Measurements from ENCODE around the gene NDOR1. TPM values are rescaled to one million over a fixed set of nuclear protein-coding genes. Genes with fewer than 3 reads are reported as not detected.

The NDOR1 gene
- total RNA-seq, 4 donors from 2014 or later: 9.0 to 16.6 (median 15.4) TPM

- DNase-seq: peak; percentile 40 to 42
- Histone ChIP-seq H3K27ac (peak overlapping the region in 1 of 3 donors; percentile 36), H3K36me3 (no peaks in the 10 kb centered on the region), H3K27me3 (no peaks in the 10 kb centered on the region), H3K4me3 (replicated peaks in 1 of 3) (peak overlapping the region in 1 of 3 donors; percentile 41), H3K4me1 (peaks cover 16 to 33% of the 10 kb centered on the region in 2 donors), H3K9me3 (no peaks in the 10 kb centered on the region)
- 5 to 16% methylated on average over 9 to 12 of the region's 61 CpGs for WGBS, 2 donors
- TF ChIP-seq POLR2A (IDR thresholded peaks at IDR 0.05) (peak in 1 of 2 donors; percentile 6), CTCF (IDR thresholded peaks at IDR 0.05) (no peak)
- intact Hi-C loops (cut with DNase I): no loop called here
Measured at GRCh38 chr9:137221506-137222111, 16.1 kb downstream of the NDOR1 start.

- no peaks in the 10 kb centered on the region for H3K27me3 ChIP-seq
- peak within 1 kb of the TSS; percentile 2 to 78 (median 53) for H3K4me3 ChIP-seq (replicated peaks in 1 of 3)
- H3K27ac ChIP-seq: peak within 1 kb of the TSS; percentile 4 to 87 (median 19)
- H3K4me1 ChIP-seq: peaks cover 25 to 41% of the 10 kb centered on the region in 2 donors
- H3K9me3 ChIP-seq: no peaks in the 10 kb centered on the region
- H3K36me3 ChIP-seq: no peaks in the 10 kb centered on the region
- intact Hi-C loops (cut with DNase I): no loop called here
- 10 to 19% methylated on average over 2 to 6 of the region's 88 CpGs for WGBS, 2 donors
- peak; percentile 40 to 44 for DNase-seq
- TF ChIP-seq POLR2A (IDR thresholded peaks at IDR 0.05) (peak in 1 of 2 donors; percentile 2), CTCF (IDR thresholded peaks at IDR 0.05) (no peak)
Measured at GRCh38 chr9:137222190-137223077, 16.9 kb downstream of the NDOR1 start, which contains the start of gene RNF208. Gene RNF208 (minus strand): TSS chr9:137222240. CDS start chr9:137221212, 1,028 bp downstream.

GRCh38 chr9:137223078-137223970 lies 17.8 kb downstream of the NDOR1 start:
- H3K4me1 ChIP-seq: peaks cover 31 to 47% of the 10 kb centered on the region in 2 donors
- intact Hi-C loops (cut with DNase I): no loop called here
- H3K4me3 ChIP-seq (replicated peaks in 1 of 3): peak overlapping the region; percentile 39 to 78 (median 53)
- H3K27ac ChIP-seq: peak overlapping the region; percentile 77 to 87 (median 86)
- no peaks in the 10 kb centered on the region for H3K9me3 ChIP-seq
- no peaks in the 10 kb centered on the region for H3K27me3 ChIP-seq
- TF ChIP-seq POLR2A (IDR thresholded peaks at IDR 0.05) (peak in 1 of 2 donors; percentile 65), CTCF (IDR thresholded peaks at IDR 0.05) (no peak)
- 2 to 3% methylated on average over 25 to 32 of the region's 63 CpGs for WGBS, 2 donors
- H3K36me3 ChIP-seq: no peaks in the 10 kb centered on the region
- peak; percentile 97 for DNase-seq

GRCh38 chr9:137224830-137225694 lies 19.6 kb downstream of the NDOR1 start, which contains the start of gene CYSRT1:
Gene CYSRT1 (plus strand): TSS chr9:137225174. CDS start chr9:137225622, 448 bp downstream.
- no peaks in the 10 kb centered on the region for H3K27me3 ChIP-seq
- intact Hi-C loops (cut with DNase I): loop anchor here (5.0 kb wide), 1 partner anchor 38 kb away; the partner anchor contains the start of genes ANAPC2 and SSNA1
- H3K36me3 ChIP-seq: no peaks in the 10 kb centered on the region
- H3K9me3 ChIP-seq: no peaks in the 10 kb centered on the region
- 46 to 82% methylated on average over 7 to 8 of the region's 23 CpGs for WGBS, 2 donors
- TF ChIP-seq POLR2A (IDR thresholded peaks at IDR 0.05) (no peak), CTCF (IDR thresholded peaks at IDR 0.05) (no peak)
- peak within 1 kb of the TSS in 2 of 3 donors; percentile 21 to 78 for H3K4me3 ChIP-seq (replicated peaks in 1 of 3)
- H3K4me1 ChIP-seq: peaks cover 31 to 47% of the 10 kb centered on the region in 2 donors
- peak within 1 kb of the TSS in 1 of 3 donors; percentile 87 for H3K27ac ChIP-seq
- no peak for DNase-seq

All from thyroid gland (tissue), 4 donors.